Gastrocnemius medialis (tissue), 4 donors: Measurements from ENCODE around the gene RNASE4. TPM values are rescaled to one million over a fixed set of nuclear protein-coding genes. Genes with fewer than 3 reads are reported as not detected.
"Not testable (repeated sequence)": the region's sequence is repeated elsewhere in the genome, so short reads cannot be mapped to it uniquely, and the experiment has no call there.

Experiments
- ATAC-seq, 2 donors: fragments of 150-250 bp; one replicate each; pipeline ENCODE4 v1.9.1; 2016
- DNase-seq, 2 donors: peaks; one replicate each; pipeline ENCODE4 v3.0.0-alpha.2; 2019
- H3K27ac ChIP-seq, 4 donors: fragments of 200-600 bp; sonication (generic); 1 replicate in 1 of 4; 2 replicates in 3 of 4; pipeline ENCODE4 v1.5.1; 2016 to 2018; ENCODE audit warnings: mild to moderate bottlenecking in 2 of 4, moderate library complexity in 1 of 4
- H3K27me3 ChIP-seq, 3 donors: fragments of 200-600 bp; sonication (generic) in 2 of 3; 1 replicate in 1 of 3; 2 replicates in 2 of 3; pipeline versions ENCODE4 v1.5.1 to v1.6.0; 2016 to 2019; ENCODE audit warnings: mild to moderate bottlenecking in 1 of 3, moderate library complexity in 1 of 3
- H3K36me3 ChIP-seq, 2 donors: fragments of 200-600 bp; sonication (generic) in 1 of 2; one replicate each; pipeline ENCODE4 v1.5.1; 2017 to 2018
- H3K4me1 ChIP-seq, 2 donors: fragments of 200-600 bp; sonication (generic) in 1 of 2; one replicate each; pipeline ENCODE4 v1.5.1; 2016 to 2017; ENCODE audit warnings: mild to moderate bottlenecking in 2 of 2
- H3K4me3 ChIP-seq, 4 donors: fragments of 200-600 bp; sonication (generic) in 3 of 4; 1 replicate in 1 of 4; 2 replicates in 3 of 4; pipeline ENCODE4 v1.5.1; 2016 to 2019; ENCODE audit warnings: mild to moderate bottlenecking in 2 of 4
- H3K9me3 ChIP-seq, 3 donors: fragments of 200-600 bp; sonication (generic) in 2 of 3; 1 replicate in 1 of 3; 2 replicates in 2 of 3; pipeline ENCODE4 v1.5.1; 2016 to 2019
- CTCF ChIP-seq, 5 experiments: fragments of 450-650 bp in 3 of 5; fragments of 200-600 bp in 2 of 5; sonication (generic) in 2 of 5; IDR thresholded peaks in 4 of 5; conservative IDR thresholded peaks in 1 of 5; 1 replicate in 4 of 5; 2 replicates in 1 of 5; pipeline ENCODE4 v1.5.1; 2016 to 2019; ENCODE audit warnings: antibody characterized with exemption in 5 of 5, mild to moderate bottlenecking in 3 of 5, moderate library complexity in 3 of 5
- POLR2A ChIP-seq, 2 donors: fragments of 450-650 bp; IDR thresholded peaks; one replicate each; pipeline ENCODE4 v1.6.1; 2017; ENCODE audit warnings: antibody characterized with exemption in 2 of 2, mild to moderate bottlenecking in 2 of 2, moderate library complexity in 2 of 2
- in situ Hi-C, 4 donors: fragments of 200-750 bp; cut with MboI; loops; one replicate each; pipeline versions ENCODE4 v1.15.0 to v1.8.0; 2017; ENCODE audit warnings: low sequenced_read_pairs in 4 of 4
- intact Hi-C: fragments of 100-400 bp; cut with DNase I; formaldehyde crosslinking; loops from one replicate; pipeline ENCODE4 v1.15.1; 2023; ENCODE audit warnings: low total_unique reads
- total RNA-seq, 4 donors: library from RNA; depleted of rRNA; stranded (reverse); fragments of >200 nt; gene quantifications; one replicate each; pipeline versions ENCODE4 v1.1.0 to v1.2.3, GENCODE V29; 2016

RNASE4 gene
- total RNA-seq, 4 donors from 2014 or later, result 12.2 to 21.3 (median 18.9) TPM

DNA sequence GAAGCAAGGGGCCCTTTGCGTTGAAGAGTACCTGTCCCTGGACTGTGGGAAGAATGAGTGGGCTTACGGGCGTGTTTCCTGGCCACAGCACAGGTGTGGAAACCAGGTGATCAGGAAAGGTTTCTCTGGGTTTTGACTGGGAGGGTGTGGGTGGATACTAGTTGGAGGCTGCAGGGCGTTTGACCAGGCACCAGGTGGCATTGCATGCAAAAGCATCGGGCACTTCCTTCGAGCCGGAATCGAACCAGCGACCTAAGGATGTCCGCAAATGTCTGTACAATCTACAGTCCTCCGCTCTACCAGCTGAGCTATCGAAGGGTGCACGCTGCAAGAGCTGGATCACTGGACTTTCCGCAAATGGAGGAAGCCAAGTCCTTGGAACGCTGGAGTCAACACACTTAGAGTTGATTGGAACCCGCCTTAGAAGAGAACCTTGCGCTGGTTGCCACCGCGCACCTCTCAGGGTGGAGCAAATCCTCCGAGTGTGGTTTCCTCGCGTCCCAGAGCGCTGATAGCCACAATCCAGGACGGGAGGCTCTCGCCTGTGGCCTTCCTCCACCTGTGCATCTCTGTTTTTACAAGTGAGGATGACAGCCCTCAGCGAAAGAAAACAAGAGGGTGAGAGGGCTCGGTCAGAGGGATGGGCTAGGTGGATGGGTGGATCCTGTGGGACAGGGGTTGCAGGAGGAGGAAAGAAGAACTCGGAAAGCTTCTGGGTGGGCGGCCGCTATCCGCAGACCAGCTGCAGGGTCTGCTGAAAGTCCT is 21.2 kb upstream of the RNASE4 start:
- H3K4me3 ChIP-seq, result peak overlapping the region in 2 of 4 donors; percentile 21 to 28
- TF ChIP-seq POLR2A (IDR thresholded peaks at IDR 0.05), result no peak
- peak in 4 of 5 experiments; percentile 27 to 49 (median 44) for TF ChIP-seq CTCF (IDR thresholded peaks at IDR 0.05 in 4 of 5, conservative IDR thresholded peaks at IDR 0.05 in 1 of 5)
- peak; percentile 6 to 19 for DNase-seq
- intact Hi-C loops (loop anchor here (1.0 kb wide), 1 partner anchor 28 kb away; no protein-coding TSS in a partner anchor), in situ Hi-C loops (no loop called here)
- no peak overlapping the region for H3K27ac ChIP-seq
- no peaks in the 10 kb centered on the region for H3K36me3 ChIP-seq
- no peaks in the 10 kb centered on the region for H3K9me3 ChIP-seq
- no peak for ATAC-seq
- H3K27me3 ChIP-seq, result peaks cover 59 to 64% (median 61%) of the 10 kb centered on the region in 3 donors
- no peaks in the 10 kb centered on the region for H3K4me1 ChIP-seq

- DNase-seq, intact Hi-C loops, H3K4me1 ChIP-seq, H3K36me3 ChIP-seq, H3K4me3 ChIP-seq, ATAC-seq, H3K27ac ChIP-seq, H3K9me3 ChIP-seq, in situ Hi-C loops: not testable (repeated sequence)
- H3K27me3 ChIP-seq, result peaks cover 31 to 38% (median 34%) of the 10 kb centered on the region in 3 donors
Measured at GRCh38 chr14:20666400-20666961, 17.9 kb upstream of the RNASE4 start.

DNA sequence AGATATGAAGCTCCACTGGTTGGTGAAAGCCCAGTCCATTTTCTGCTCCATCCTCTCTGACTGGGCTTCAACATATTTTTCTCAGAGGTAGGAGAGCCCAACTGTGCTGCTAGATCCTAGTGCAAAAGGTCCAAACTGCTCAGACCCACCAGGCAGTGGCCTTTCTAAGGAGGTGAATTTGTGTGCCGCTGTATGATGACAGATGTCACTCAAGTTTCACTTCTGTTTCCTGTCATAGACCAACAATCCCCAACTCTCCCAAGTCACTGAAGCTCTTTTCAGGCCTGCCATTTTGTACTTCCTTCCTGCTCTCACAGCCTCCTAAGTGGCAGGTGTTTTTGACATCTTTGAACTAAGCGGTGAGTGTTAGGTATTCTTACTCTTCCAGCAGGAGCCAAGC is 16.4 kb upstream of the RNASE4 start:
- no peak for DNase-seq
- no peaks in the 10 kb centered on the region for H3K36me3 ChIP-seq
- in situ Hi-C loops (no loop called here), intact Hi-C loops (no loop called here)
- no peak overlapping the region for H3K4me3 ChIP-seq
- no peak overlapping the region for H3K27ac ChIP-seq
- no peaks in the 10 kb centered on the region for H3K4me1 ChIP-seq
- no peaks in the 10 kb centered on the region for H3K9me3 ChIP-seq
- ATAC-seq, result no peak
- peaks cover 23 to 31% (median 27%) of the 10 kb centered on the region in 3 donors for H3K27me3 ChIP-seq
- TF ChIP-seq CTCF (IDR thresholded peaks at IDR 0.05 in 4 of 5, conservative IDR thresholded peaks at IDR 0.05 in 1 of 5) (no peak), POLR2A (IDR thresholded peaks at IDR 0.05) (no peak)

- DNase-seq (no peak), ATAC-seq (no peak)
- Histone ChIP-seq H3K4me1 (no peaks in the 10 kb centered on the region), H3K36me3 (no peaks in the 10 kb centered on the region), H3K4me3 (no peak overlapping the region), H3K9me3 (no peaks in the 10 kb centered on the region), H3K27ac (no peak overlapping the region), H3K27me3 (peaks cover 13 to 26% (median 24%) of the 10 kb centered on the region in 3 donors)
- intact Hi-C loops, result no loop called here
- in situ Hi-C loops, result no loop called here
- TF ChIP-seq CTCF (IDR thresholded peaks at IDR 0.05 in 4 of 5, conservative IDR thresholded peaks at IDR 0.05 in 1 of 5) (no peak), POLR2A (IDR thresholded peaks at IDR 0.05) (no peak)
Measured at GRCh38 chr14:20668969-20669368, 15.4 kb upstream of the RNASE4 start.

GRCh38 chr14:20671597-20672283 is 12.6 kb upstream of the RNASE4 start:
- H3K27me3 ChIP-seq, result peaks cover 0 to 9% (median 8%) of the 10 kb centered on the region in 3 donors
- intact Hi-C loops (no loop called here), in situ Hi-C loops (no loop called here)
- no peak for TF ChIP-seq CTCF (IDR thresholded peaks at IDR 0.05 in 4 of 5, conservative IDR thresholded peaks at IDR 0.05 in 1 of 5)
- TF ChIP-seq POLR2A (IDR thresholded peaks at IDR 0.05), result no peak
- H3K4me3 ChIP-seq, result no peak overlapping the region
- DNase-seq (no peak), ATAC-seq (no peak)
- H3K9me3 ChIP-seq, result no peaks in the 10 kb centered on the region
- H3K4me1 ChIP-seq, result no peaks in the 10 kb centered on the region
- H3K27ac ChIP-seq, result no peak overlapping the region
- H3K36me3 ChIP-seq, result no peaks in the 10 kb centered on the region
